ENCODE measurements around the gene TCF7L1. TPM values are rescaled to one million over a fixed set of nuclear protein-coding genes. Genes with fewer than 3 reads are reported as not detected.

Gene TCF7L1
- total RNA-seq, 4 donors from 2014 or later = 0.29 to 4.0 (median 1.3) TPM

GRCh38 chr2:85091838-85092237, 41.4 kb upstream of the TCF7L1 start:
- Histone ChIP-seq H3K27me3 (peaks cover 0 to 7% (median 0%) of the 10 kb centered on the region in 4 donors), H3K4me1 (peaks cover 0 to 12% (median 0%) of the 10 kb centered on the region in 3 donors), H3K36me3 (no peaks in the 10 kb centered on the region), H3K27ac (peak overlapping the region in 3 of 4 donors; percentile 56 to 73 (median 69)), H3K4me3 (no peak overlapping the region), H3K9me3 (no peaks in the 10 kb centered on the region)
- TF ChIP-seq POLR2A (IDR thresholded peaks at IDR 0.05) = no peak
- WGBS, 2 donors = 33 to 48% methylated on average over 2 of the region's 2 CpGs
- intact Hi-C loops (cut with DNase I) = no loop called here
- no peak for DNase-seq

- H3K4me1 ChIP-seq = peaks cover 0 to 12% (median 0%) of the 10 kb centered on the region in 3 donors
- no peak overlapping the region for H3K4me3 ChIP-seq
- WGBS, 2 donors = 42 to 75% methylated on average over 2 of the region's 2 CpGs
- no peaks in the 10 kb centered on the region for H3K27me3 ChIP-seq
- no peak overlapping the region for H3K27ac ChIP-seq
- no peak for DNase-seq
- H3K9me3 ChIP-seq = no peaks in the 10 kb centered on the region
- no peaks in the 10 kb centered on the region for H3K36me3 ChIP-seq
- TF ChIP-seq POLR2A (IDR thresholded peaks at IDR 0.05) (no peak), CTCF (IDR thresholded peaks at IDR 0.05) (no peak)
- intact Hi-C loops (cut with DNase I) = no loop called here
These were observed 38.1 kb upstream of the TCF7L1 start for GRCh38 chr2:85095094-85095493.

GRCh38 chr2:85096616-85097015, 36.6 kb upstream of the TCF7L1 start:
- no peak overlapping the region for H3K27ac ChIP-seq
- no peaks in the 10 kb centered on the region for H3K36me3 ChIP-seq
- no peak for DNase-seq
- intact Hi-C loops (cut with DNase I) = no loop called here
- peaks cover 0 to 8% (median 0%) of the 10 kb centered on the region in 3 donors for H3K4me1 ChIP-seq
- no peaks in the 10 kb centered on the region for H3K9me3 ChIP-seq
- no peaks in the 10 kb centered on the region for H3K27me3 ChIP-seq
- 82 to 86% methylated on average over 6 of the region's 6 CpGs for WGBS, 2 donors
- TF ChIP-seq CTCF (IDR thresholded peaks at IDR 0.05) (no peak), POLR2A (IDR thresholded peaks at IDR 0.05) (no peak)
- no peak overlapping the region for H3K4me3 ChIP-seq

- Histone ChIP-seq H3K36me3 (no peaks in the 10 kb centered on the region), H3K4me3 (no peak overlapping the region), H3K27me3 (no peaks in the 10 kb centered on the region), H3K27ac (no peak overlapping the region), H3K4me1 (no peaks in the 10 kb centered on the region), H3K9me3 (no peaks in the 10 kb centered on the region)
- WGBS, 2 donors = 67 to 86% methylated on average over 1 of the region's 1 CpG
- TF ChIP-seq CTCF (IDR thresholded peaks at IDR 0.05) = no peak
- TF ChIP-seq POLR2A (IDR thresholded peaks at IDR 0.05) = no peak
- intact Hi-C loops (cut with DNase I) = no loop called here
- no peak for DNase-seq
These were observed 29.0 kb upstream of the TCF7L1 start for GRCh38 chr2:85104228-85104627.

GRCh38 chr2:85106489-85107180, 26.6 kb upstream of the TCF7L1 start:
- Histone ChIP-seq H3K27me3 (no peaks in the 10 kb centered on the region), H3K9me3 (no peaks in the 10 kb centered on the region), H3K36me3 (no peaks in the 10 kb centered on the region), H3K27ac (no peak overlapping the region), H3K4me1 (no peaks in the 10 kb centered on the region), H3K4me3 (no peak overlapping the region)
- intact Hi-C loops (cut with DNase I) = no loop called here
- WGBS, 2 donors = 78 to 84% methylated on average over 8 of the region's 8 CpGs
- TF ChIP-seq POLR2A (IDR thresholded peaks at IDR 0.05) (no peak), CTCF (IDR thresholded peaks at IDR 0.05) (no peak)
- DNase-seq = no peak

All from esophagus squamous epithelium (tissue), 5 donors.